H7 (cell line): Measurements from ENCODE around the gene SIPA1L3. TPM values are rescaled to one million over a fixed set of nuclear protein-coding genes. Genes with fewer than 3 reads are reported as not detected.

Experiments
- DNase-seq: peaks from one replicate; pipeline ENCODE4 v3.0.0; 2012
- H3K27me3 ChIP-seq: 2 replicates; pipeline ENCODE4 v1.6.0; 2011; ENCODE audit warnings: mild to moderate bottlenecking, low read length; ENCODE audit not compliant: control insufficient read depth, insufficient read depth
- H3K36me3 ChIP-seq: replicated peaks from 2 replicates; pipeline ENCODE4 v1.5.1; 2011; ENCODE audit warnings: low read length; ENCODE audit not compliant: control insufficient read depth, insufficient read depth
- H3K4me3 ChIP-seq: 2 replicates; pipeline ENCODE4 v1.5.1; 2011; ENCODE audit warnings: low read depth, mild to moderate bottlenecking, control low read depth, low read length, moderate library complexity; ENCODE audit not compliant: insufficient read depth
- total RNA-seq: library from RNA; depleted of rRNA; stranded (reverse); fragments of >200 nt; shearing (Covaris generic); gene quantifications from 2 replicates; pipeline ENCODE4 v1.2.3, GENCODE V29; 2014

The SIPA1L3 gene
- total RNA-seq, 1 experiment from 2014 or later, result 13.4 TPM

GRCh38 chr19:38182536-38183210, 275.7 kb downstream of the SIPA1L3 start:
- Histone ChIP-seq H3K27me3 (no peaks in the 10 kb centered on the region), H3K4me3 (no peak overlapping the region; the same call in 1 of the 2 replicates), H3K36me3 (peaks cover 2% of the 10 kb centered on the region)
- DNase-seq, result no peak

DNA sequence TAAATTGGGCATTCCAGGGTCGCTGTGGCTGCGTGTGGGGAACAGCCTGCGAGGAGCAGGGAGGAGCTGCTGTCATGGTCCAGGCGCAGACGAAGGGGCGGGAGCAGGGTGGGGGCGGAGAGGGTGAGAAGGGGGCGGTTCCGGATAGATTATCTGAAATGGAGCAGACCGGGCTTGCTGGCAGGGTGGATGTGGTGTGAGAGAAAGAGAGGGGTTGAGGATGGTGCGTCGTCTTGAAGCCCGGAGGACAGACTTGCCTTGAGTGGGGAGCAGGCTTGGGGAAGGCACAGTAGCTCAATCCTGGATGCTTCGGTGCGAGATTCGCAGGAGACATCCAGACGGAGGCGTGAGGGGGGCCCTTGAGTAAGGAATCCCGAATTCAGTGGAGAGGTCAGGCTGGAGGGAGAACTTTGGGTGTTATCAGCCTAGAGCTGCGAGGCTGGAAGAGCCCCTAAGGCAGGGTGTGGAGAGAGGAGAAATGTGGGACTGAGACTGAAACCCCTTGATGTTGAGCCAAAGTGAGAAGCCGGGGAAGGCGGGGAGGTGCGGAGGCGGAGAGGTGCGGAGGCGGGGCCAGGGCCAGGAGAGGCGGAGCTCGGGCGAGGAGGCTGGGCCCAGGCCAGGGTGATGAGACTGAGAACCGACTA, 276.4 kb downstream of the SIPA1L3 start:
- DNase-seq, result peak; percentile 97
- Histone ChIP-seq H3K36me3 (peaks cover 2% of the 10 kb centered on the region), H3K4me3 (peak overlapping the region; percentile 40), H3K27me3 (no peaks in the 10 kb centered on the region)

DNA sequence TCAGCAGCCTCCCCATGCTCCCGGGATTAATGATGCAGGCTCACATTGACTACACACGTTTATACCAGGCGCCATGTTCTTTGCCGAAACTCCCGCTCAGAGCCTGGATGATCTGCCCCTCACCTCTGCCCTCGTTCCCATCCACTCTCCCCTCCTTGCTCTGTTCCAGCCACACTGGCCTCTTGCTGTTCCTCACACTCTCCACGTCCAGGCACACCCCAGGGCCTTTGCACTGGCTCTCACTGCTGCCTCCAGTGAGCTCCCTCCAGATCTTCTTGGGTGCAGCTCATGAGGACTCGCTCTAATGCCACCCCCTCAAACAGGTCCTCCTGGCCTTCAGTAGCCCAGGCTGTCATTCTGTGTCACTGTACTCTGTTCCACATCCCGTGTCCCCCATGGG, 277.8 kb downstream of the SIPA1L3 start:
- Histone ChIP-seq H3K4me3 (no peak overlapping the region), H3K36me3 (peaks cover 2% of the 10 kb centered on the region), H3K27me3 (no peaks in the 10 kb centered on the region)
- DNase-seq, result no peak

GRCh38 chr19:38185562-38185961, 278.6 kb downstream of the SIPA1L3 start:
- Histone ChIP-seq H3K4me3 (no peak overlapping the region), H3K27me3 (no peaks in the 10 kb centered on the region), H3K36me3 (peaks cover 2% of the 10 kb centered on the region)
- no peak for DNase-seq

DNA sequence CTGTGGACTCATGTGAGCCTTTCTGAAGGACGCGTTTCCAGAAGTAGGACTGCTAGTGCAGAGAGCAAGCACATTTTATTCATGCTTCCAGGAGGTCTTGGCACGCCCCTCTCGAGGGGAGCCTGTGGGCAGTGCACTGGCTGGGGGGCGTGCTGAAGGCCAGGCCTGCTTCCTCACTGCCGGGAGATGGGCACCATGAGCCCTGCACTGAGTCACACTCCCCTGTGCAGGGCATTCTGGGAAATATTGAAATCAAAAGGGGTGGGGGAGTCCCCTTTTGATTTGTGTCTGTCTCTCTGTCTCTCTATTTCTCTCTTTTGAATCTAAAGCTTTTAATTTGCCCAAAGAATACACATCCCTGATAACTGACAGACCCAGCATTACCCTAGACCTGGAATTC, 283.1 kb downstream of the SIPA1L3 start:
- no peaks in the 10 kb centered on the region for H3K27me3 ChIP-seq

GRCh38 chr19:38190793-38191192, 283.8 kb downstream of the SIPA1L3 start:
- Histone ChIP-seq H3K4me3 (no peak overlapping the region), H3K36me3 (no peaks in the 10 kb centered on the region; the same call in 1 of the 2 replicates), H3K27me3 (no peaks in the 10 kb centered on the region)
- no peak for DNase-seq

More for the DNA sequence above, 283.1 kb downstream of the SIPA1L3 start:
- DNase-seq, result no peak
- Histone ChIP-seq H3K4me3 (no peak overlapping the region), H3K36me3 (no peaks in the 10 kb centered on the region)

DNA sequence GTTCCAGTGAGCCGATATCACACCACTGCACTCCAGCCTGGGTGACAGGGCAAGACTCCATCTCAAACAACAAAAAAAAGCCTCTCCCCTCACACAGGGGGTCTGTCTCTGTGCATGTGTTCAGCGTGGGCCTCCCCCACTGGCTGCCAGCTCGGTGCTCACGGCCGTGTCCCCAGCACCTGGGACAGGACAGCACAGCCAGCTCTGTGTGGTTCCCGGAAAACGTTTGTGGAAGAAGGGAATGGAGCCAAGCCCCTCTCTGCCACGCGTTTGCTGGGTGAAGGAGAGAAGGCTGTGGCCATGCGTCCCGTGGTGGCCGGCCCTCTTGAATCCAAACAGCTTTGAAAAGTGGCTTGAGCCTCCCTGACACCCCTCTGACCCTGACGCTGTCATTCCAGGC, 284.7 kb downstream of the SIPA1L3 start:
- Histone ChIP-seq H3K4me3 (no peak overlapping the region), H3K36me3 (no peaks in the 10 kb centered on the region; the same call in 1 of the 2 replicates), H3K27me3 (no peaks in the 10 kb centered on the region)
- no peak for DNase-seq

DNA sequence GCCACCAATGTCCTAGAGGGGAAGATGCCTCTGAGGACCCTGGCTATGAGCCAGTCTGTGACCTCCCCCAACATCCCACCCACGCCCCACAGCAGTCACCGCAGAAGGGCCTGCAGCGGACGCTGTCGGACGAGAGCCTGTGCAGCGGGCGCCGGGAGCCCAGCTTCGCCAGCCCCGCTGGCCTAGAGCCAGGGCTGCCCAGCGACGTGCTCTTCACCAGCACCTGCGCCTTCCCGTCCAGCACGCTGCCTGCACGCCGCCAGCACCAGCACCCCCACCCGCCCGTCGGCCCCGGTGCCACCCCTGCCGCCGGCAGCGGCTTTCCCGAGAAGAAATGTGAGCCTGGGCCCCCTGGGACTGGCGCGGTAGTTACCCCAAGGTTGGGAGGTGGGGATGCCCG, 286.4 kb downstream of the SIPA1L3 start:
- no peak overlapping the region for H3K4me3 ChIP-seq

GRCh38 chr19:38194061-38194701, 287.2 kb downstream of the SIPA1L3 start:
- H3K4me3 ChIP-seq, result no peak overlapping the region

More for the DNA sequence above, 286.4 kb downstream of the SIPA1L3 start:
- no peak for DNase-seq
- Histone ChIP-seq H3K36me3 (no peaks in the 10 kb centered on the region; the same call in 1 of the 2 replicates), H3K27me3 (no peaks in the 10 kb centered on the region)

GRCh38 chr19:38195237-38195636, 288.2 kb downstream of the SIPA1L3 start:
- Histone ChIP-seq H3K27me3 (no peaks in the 10 kb centered on the region), H3K4me3 (no peak overlapping the region), H3K36me3 (no peaks in the 10 kb centered on the region; the same call in 1 of the 2 replicates)
- DNase-seq, result no peak

More at GRCh38 chr19:38194061-38194701, 287.2 kb downstream of the SIPA1L3 start:
- no peaks in the 10 kb centered on the region for H3K27me3 ChIP-seq
- DNase-seq, result no peak
- no peaks in the 10 kb centered on the region; the same call in 1 of the 2 replicates for H3K36me3 ChIP-seq

GRCh38 chr19:38196245-38196837, 289.3 kb downstream of the SIPA1L3 start:
- H3K4me3 ChIP-seq, result no peak overlapping the region
- H3K36me3 ChIP-seq, result no peaks in the 10 kb centered on the region; the same call in 1 of the 2 replicates
- DNase-seq, result no peak
- no peaks in the 10 kb centered on the region for H3K27me3 ChIP-seq

GRCh38 chr19:38196948-38197656, 290.1 kb downstream of the SIPA1L3 start:
- H3K36me3 ChIP-seq, result peaks cover 1% of the 10 kb centered on the region
- DNase-seq, result no peak
- no peak overlapping the region for H3K4me3 ChIP-seq
- H3K27me3 ChIP-seq, result no peaks in the 10 kb centered on the region

DNA sequence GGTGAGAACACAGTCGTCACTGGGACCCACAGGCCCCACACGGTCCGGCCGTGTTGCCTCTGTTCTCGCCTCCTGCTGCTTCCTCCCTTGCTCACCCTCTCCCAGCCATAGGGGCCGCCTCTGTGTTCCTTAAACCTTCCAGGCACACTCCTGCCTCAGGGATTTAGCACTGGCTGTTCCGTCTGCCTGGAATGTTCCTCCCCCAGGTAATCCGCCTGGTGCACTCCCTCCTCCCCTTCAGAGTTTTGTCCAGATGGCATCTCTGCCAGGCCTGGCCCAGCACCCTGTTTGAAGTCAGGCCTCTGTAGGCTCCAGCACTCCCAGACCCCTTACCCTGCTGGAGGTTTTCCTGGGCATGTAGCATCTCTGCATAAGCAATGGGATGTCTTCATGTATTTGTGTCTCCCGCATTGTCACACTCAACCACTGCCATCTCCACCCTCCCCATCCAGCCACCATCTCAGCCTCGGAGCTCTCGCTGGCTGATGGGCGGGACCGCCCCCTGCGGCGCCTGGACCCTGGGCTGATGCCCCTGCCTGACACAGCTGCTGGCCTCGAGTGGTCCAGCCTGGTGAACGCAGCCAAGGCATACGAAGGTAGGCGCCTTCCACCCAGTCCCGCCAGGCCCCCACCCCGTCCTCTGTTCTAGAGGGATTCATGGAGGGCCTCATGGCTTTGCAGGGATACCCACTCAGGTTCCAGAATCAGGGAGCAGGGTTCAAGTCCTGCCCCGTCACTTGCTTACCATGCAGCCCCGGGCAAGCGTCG, 291.1 kb downstream of the SIPA1L3 start:
- Histone ChIP-seq H3K27me3 (no peaks in the 10 kb centered on the region), H3K4me3 (no peak overlapping the region), H3K36me3 (peaks cover 1% of the 10 kb centered on the region)
- no peak for DNase-seq
